ENCODE data around the gene TMEM63A.

TMEM63A gene

DNA sequence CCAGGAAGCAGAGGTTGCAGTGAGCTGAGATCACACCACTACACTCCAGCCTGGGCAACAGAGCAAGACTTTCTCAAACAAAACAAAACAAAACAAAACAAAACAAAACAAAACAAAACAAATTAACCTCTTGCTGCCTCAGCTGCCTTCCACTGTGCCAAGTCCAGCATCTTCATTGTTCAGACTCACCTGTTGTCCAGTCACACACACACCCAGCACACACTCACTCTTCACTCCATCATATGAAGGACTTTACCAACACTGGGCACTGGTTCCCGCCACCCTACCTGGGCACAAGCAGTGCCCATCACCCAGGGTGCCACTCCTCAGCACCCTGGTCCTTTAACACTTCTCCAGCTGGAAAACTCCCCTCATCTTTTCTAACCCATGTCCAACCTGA, 27.3 kb upstream of the TMEM63A start:
- DNase-seq: no peak

DNA sequence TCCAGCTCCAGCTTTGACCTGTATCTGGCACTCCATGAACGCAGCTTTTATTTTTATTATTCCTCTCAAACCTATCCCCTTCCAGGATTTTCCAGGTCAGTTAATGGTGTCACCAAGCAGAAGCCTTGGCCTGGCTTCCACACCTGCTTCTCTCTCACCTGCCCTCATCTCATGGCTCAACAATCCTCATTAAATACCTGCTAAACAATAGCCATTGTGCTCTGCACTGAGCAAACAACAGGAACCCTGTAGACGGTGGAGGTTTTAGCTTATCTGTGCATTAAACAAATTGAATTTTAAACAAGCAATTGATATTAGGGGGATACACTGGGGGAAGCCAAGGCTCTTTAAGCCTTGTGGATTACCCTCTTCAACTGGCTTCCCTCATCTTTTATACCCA, 26.6 kb upstream of the TMEM63A start:
- no peak for DNase-seq

GRCh38 chr1:225908013-225908640, 25.9 kb upstream of the TMEM63A start:
- no peak for DNase-seq

- no peak for DNase-seq
These were observed 25.2 kb upstream of the TMEM63A start for GRCh38 chr1:225907341-225907740.

DNA sequence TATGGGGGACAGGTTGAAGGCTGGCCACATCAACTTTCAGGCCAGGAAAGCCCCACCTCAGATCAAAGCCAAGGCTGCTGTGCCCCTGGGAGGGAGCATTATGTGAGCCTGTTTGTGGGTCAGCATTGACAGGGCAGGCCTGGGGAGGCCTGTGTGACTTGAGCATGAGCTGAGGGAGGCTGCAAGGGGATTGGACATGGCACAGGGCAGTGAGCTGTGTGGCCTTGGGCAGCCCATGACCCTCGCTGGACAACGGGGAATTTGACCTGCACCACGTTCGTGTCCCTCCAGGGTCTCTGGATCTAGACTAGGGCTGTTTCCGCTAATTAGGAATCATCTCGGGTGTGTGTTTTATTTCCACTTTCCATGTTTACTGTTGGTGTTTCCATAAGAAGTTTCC, 24.3 kb upstream of the TMEM63A start:
- DNase-seq: no peak

DNA sequence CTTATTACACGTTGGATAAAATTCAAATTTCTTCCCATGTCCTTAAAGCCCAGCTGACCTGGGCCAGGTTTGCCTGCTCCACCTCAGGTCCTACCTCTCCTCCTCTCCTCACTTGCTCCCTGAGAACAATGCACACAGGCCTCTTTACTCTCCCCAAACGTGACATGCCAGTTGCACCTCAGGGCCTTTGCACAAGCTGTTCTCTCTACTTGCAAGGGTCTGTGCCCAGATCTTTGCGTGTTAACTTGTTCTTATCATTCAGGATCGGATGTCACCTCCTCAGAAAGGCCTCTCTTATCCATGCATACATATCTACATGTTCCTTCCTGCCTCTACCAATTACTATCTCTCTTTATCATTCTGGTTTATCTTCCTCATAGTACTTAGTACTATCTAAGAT, 21.4 kb upstream of the TMEM63A start:
- DNase-seq: no peak

- no peak for DNase-seq
These were observed 17.1 kb upstream of the TMEM63A start for GRCh38 chr1:225899044-225899925.

DNA sequence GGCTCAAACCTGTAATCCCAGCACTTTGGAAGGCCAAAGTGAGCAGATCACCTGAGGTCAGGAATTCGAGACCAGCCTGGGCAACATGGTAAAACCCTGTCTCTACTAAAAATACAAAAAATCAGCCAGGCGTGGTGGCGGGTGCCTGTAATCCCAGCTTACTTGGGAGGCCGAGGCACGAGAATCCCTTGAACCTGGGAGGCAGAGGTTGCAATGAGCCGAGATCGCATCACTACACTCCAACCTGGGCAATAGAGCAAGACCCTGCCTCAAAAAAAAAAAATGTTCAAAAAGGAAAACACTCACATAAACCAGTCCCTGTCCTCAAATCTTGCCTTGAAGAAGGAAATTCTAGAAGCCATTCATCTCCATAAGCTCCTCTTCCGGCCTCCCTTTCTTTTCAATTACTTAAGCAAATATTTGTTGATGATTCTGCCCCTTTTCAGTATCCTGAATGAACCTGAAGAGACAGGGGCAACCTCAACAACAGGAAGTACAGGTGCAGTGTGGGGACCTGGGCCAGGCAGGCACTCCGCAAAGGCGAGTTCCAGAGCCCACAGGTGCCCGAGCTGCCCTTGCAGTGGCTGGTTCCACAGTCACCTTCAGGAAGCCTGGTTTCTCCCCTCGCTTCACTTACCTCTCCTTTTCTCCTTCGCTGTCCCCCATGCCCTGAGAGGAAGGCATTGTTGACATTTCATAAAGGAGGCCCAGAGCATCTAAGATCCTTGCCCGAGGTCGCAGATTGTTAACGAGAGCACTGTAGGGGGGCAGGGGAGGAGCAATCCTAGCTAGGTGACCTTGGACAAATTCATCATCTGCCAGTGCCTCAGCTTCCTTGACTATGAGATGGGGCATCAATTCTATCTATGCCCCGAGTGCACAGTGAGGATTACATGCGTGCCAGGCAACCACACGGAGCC, 15.7 kb upstream of the TMEM63A start:
- DNase-seq: no peak

GRCh38 chr1:225896937-225897549, 14.9 kb upstream of the TMEM63A start:
- DNase-seq: no peak

GRCh38 chr1:225896494-225896893, 14.3 kb upstream of the TMEM63A start:
- no peak for DNase-seq

DNA sequence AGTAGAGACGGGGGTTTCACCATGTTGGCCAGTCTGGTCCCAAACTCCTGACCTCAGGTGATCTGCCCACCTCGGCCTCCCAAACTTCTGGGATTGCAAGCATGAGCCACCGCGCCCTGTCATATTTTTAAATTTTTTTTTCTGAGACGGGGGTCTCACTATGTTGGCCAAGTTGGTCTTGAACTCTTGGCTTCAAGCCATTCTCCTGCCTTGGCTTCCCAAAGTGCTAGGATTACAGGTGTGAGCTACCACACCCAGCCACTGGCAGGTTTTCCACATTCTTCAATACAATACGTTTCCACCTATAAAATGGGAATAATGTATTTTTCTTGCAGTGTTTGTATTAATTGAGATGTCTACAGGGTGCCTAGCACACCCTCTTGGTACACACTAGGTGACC, 10.1 kb upstream of the TMEM63A start:
- DNase-seq: no peak

GRCh38 chr1:225891229-225891972, 9.2 kb upstream of the TMEM63A start:
- DNase-seq: no peak

DNA sequence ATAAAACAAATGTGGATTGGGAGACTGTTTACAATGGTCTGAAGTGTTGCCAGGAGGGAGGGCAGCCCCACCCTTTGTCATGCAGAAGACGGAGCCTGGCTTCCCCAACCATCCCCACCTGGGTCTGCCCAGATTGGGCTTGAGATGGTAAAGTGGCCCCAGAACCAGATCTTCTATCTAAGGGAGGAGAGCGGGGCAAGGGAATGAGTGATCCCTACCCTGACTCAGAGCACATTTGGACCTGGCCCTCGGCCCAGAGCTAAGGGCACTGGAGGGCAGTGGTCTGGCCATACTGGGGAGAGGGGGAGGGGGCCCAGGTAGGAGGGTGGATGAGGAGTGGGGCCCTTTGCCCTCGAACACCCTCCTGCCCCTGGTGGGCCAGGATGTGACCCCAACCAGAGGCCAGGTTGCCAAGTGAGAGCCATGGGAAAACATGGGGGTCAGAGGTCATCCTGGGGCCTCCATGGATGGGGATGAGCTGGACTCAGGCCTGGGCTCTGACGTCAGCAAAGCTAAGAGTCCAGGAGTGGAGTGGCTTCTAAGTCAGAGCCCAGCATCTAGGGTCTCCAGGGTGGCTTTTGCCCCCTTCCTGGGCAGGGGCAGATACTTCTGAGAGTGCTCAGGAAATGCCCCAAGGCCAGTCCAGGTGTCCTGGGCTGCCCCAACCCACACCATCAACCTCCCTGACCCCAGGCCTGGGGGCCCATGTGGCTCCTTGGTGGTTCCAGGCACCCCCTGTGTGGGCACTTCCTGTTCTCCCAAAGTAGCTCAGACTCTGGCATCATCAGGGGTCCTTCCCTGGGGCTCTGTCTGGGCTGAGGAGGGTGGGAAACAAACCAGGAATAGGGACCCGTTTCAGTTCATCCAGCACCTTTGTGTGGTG, 8.4 kb upstream of the TMEM63A start:
- DNase-seq: peak; percentile 23

DNA sequence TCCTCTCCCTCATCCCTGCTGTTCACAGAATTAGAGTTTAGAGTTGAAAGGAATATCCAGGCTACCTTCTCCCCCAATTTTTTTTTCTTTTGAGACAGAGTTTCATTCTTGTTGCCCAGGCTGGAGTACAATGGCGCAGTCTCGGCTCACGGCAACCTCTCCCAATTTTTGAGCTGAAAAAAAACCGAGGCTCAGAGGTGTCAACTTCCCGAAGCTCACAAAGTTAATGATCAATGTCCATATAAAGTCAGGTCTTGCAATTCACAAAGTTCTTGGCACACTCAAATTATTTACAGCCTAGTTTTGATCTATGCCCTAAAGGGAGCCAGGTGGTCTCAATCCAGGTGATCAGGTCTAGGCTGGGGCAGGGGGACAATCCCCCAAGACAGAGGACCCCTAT, 7.6 kb upstream of the TMEM63A start:
- peak; percentile 18 for DNase-seq

- DNase-seq: peak; percentile 71
These were observed 6.9 kb upstream of the TMEM63A start, which contains the start of gene LEFTY1 for GRCh38 chr1:225888898-225889601. TSS of gene LEFTY1 (minus strand) at chr1:225889146. CDS start at chr1:225889066, 80 bp downstream.

- no peak for DNase-seq
These were observed 6.2 kb upstream of the TMEM63A start for GRCh38 chr1:225888289-225888897.

DNA sequence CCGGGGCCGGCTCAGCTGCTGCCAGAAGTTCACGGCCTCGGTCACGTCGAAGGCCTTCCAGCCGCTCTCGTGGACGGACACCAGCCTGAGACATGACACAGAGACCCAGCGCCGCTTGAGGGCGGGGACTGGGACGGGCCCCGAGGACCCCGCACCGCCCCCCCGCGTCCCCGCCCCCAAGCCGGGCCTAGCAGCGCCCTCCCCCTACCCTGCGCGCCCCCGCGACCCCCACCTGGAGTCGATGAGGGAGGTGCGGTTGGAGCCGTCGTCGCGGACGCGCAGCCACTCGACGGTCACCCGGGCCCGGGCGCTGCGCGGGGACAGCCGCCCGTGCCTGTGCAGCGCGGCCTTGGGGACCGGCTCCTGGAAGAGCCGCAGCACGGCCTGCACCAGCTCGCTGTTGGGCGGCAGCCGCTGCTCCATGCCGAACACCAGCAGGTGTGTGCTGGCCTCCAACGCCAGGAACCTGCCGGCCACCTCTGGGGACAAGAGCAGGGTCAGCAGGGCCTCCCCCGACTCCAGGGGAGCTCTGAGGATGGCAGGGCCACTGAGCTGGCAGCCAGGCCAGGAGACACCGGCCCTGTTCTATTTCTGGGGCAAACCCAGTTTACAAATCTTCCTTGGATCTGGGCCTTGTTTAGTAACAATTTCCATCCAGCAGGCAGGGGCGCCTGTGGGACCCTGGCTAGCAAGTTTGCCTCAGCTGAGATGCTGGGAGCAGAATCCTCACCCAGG, 5.5 kb upstream of the TMEM63A start:
- peak; percentile 40 for DNase-seq

DNA sequence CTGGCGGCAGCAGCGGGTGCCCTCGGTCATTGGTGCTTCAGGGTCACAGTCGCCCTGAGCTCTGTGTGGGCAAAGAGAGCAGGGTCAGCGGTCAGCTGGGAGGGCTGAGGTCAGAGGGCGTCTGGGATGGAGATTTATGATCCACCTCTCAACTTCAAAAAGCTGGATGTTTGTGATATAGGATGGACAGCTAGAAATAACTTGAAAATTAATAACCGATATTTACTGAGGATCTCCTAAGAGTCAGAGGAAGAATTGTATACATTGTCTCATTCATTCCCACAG, 4.8 kb upstream of the TMEM63A start:
- no peak for DNase-seq
